Stimulated activated CD4-positive, alpha-beta T cell treated with anti-CD3 and anti-CD28 coated beads, Interleukin-4, amount 100 ng/mL, for 24 hours (primary cell): ENCODE measurements around the gene PPL.

Source experiments
- DNase-seq: peaks from one replicate; pipeline ENCODE4 v3.0.0-alpha.2; 2020

Gene PPL

DNA sequence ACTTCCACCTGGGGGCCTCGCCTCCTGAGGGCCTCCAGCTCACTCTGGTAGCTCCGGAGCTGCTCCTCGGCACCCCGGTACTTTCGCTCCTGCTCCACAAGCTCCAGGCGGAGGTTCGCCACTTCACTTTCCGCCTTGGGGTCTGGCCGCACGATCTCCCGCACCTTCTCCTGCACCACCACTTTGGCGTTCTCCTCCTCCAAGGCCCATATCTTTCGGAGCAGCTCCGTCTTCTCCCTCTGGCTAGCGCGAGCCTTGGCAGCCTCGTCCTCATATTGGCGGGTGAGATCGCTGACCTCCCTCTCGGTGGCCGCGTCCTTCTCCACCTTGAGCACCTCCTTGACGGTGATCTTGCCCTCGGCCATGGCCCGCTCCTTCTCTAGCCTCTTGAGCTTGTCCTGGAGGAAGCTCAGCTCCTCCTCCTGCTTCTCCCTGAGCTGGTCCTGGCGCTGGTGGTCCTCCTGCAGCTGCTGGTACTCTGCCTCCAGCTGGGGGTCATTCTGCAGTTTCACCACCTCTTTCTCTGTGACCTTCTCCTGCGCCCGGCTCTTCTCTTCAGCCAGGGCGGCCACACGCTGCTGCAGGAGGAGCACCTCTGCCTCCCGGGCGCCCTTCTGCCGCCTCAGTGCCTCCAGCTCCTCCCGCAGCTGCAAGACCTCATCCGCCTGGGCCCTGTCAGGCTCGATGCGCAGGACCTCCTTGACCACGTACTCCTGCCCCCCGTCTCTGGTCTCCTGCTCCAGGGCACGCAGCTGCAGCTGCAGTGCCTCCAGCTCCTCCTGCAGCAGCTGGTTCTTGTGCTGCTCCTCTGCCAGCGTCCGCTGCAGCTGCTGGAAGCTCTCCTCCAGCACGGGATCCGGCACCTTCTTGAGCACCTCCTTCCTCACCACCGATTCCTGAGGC, 51.7 kb downstream of the PPL start:
- DNase-seq, result no peak

DNA sequence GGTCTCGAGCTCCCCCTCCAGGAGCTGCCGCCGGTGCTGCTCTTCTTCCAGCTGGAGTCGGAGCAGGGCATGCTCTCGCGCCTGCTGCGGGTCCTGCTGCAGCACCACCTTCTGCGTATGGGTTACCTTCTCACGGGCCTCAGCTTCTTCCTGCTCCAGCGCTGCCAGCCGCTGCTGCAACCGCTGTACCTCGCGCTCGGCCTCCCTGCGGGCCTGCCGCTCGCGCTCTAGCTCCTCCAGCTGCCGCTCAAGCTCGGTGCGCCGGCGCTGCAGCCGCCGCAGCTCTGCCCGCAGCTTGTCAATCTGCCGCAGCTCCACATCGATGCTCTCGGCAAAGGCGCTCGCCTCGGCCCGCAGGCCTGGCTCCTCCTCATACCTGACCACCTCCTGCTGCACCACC, 52.7 kb downstream of the PPL start:
- no peak for DNase-seq

DNA sequence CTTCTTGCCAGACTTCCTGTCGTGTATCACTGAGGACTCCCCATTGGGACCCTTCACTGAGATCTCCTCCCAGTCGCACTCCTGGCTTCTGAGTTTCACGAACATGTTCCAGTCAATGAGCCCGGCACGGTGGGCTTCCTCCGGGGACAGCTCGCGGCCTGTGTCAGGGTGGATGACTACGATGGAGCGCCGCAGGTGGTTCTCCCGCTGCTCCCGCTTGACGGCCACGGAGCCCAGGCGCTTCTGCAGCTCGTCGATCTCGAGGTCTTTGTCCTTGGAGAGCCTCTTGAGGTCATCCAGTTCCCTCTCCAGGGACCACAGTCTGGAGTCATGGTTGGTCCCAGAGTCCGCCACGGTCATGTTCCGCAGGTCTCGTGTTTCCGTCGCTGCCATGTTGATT, 53.4 kb downstream of the PPL start:
- DNase-seq, result no peak

DNA sequence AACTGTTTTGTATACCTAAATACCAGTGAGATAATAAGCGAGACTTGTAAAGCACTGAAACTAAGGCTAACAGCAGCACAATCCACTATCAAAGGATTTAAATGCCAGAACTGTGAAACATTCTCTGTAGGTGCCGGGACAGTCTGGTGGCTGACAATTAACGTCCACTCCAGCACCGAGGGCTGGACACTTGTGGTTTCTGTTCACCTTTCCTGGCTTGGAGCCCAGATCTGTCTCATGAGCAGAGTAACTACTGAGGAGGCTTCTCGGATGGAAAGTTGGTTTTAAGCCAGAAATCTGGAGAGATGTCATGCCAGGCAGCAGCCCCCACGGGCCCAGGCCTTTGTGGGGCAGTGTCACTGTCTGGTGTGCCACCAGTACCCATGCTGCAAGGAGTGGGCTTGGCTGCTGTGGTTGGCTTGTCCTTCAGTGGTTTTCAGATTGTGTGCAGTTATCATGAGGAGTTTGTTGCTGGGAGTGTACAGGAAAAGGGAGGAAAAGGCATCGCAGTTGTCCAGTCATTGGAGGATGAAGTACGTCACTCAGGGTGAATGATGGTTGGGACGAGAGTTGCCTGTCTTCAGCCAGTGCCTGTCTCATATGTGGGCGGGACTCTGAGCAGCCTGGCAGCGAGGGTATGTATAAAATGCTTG, 54.2 kb downstream of the PPL start:
- no peak for DNase-seq

DNA sequence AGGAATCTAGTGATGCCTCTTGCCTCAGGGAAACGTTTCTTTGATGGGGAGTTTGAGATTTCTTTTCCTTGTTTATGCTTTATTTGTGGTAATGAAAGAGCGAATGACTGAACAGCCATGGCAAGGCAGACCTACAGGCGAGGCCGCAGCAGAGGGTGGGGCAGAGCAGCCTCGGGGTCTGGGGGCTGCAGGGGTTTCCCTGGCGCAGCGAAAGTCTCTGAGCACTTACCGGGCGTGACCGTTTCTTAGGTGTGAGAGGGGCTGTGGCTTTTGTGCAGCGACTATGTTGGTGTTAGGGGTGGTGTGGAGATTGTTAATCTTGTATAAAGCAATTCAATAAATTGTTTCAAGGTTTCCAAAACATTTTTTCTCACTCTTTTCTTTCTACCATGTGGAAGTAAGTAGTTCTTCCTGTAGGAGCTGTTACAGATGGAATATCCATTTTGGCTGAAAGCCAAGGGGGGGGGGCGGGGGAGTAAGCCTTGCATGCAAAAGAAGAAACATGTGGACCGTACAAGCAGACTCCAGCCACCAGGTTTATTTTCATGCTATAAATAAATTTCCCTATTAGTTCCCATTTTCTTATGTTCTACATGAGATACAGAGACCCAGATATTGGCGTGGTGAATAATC, 54.8 kb downstream of the PPL start:
- no peak for DNase-seq

DNA sequence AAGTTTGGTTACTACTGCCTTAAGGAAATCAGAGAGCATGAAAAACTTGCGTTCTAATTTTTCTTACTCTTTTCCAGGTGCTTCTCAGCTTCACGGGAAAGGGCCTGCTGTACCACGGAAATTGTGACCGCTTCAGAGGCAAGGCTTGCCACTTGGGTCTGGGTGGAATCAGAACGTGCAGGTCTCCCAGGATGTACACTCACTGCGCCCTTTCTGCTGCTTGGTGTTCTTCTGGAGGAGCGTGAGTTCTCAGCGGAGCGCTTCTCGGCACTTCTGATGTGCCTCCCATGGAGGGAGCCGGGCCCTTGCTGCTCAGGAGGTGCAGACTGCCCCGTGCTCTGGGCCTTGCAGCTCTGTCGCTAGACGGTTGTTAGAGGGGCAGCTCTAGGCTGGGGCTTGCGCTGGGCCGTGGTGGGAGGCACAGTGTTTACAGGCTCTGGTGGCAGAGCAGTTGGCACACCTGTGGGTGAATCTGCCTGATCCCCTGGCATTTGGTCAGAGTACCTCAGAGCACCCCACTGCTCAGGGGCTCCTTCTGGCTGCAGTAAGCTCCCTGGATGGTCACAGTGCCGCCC, 56.9 kb downstream of the PPL start:
- no peak for DNase-seq

DNA sequence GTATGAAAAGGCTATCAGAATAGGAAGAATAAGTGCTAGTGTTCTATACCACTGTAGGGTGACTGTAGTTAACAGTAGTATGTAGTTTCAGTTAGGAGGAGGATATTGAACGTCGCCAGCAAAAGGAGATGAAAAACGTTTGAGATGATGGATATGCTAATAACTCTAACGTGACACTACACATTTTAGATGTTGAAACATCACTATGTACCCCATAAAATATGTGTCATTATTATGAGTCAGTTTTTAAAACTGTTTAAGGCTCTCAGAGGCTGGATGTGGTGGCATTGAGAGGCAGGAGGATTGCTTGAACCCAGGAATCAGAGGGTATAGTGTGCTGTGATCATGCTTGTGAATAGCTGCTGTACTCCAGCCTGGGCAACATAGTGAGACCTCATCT, 57.9 kb downstream of the PPL start:
- DNase-seq, result no peak

DNA sequence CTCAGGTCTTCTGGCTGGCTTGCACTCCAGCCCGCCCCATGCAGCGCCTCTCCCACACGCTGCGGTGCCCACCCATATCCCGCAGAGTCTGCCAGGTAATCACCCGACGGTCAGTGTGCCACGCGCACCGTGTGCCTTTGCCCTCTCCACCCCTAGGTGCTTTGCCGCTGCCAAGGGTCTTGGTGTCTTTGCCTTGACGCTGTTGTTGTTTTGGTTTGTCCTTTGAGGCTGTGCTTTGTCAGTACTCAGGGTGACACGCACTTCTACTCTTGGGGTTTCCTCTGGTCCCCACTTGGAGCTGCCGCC, 59.6 kb downstream of the PPL start:
- DNase-seq, result no peak

DNA sequence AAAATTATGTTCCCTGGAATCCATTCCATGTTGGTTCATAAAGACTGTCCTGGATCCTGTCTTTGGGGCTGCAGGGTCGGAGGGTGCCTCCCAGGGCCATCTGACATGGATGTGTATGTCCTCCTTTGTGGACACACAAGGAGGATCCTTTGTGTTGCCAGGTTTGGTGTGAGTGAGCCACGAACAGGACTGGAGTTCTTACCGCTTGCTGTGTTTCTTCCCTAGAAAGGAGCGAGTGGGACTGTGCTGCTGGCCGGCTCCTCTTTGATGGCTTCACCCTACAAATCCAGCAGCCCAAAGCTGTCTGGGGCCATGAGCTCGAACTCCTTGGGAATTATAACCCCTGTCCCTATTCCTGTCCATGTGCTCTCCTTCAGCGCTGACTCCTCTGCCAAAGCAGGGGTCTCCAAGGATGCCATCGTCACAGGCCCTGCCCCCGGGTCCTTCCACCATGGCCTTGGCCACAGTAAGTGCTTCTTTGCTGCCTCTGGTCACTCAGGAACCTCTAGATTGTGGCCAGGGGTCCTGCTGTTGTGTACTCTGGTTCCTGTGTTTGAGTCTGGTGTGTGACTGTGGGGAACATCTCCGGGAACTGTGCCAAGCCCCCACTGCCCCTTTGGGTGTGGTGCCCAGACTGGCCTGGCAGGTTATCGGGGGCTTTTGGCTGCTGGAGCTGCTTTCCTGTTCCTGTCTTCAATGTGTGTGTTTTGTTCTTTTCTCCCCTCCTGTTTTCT, 60.1 kb downstream of the PPL start:
- no peak for DNase-seq

DNA sequence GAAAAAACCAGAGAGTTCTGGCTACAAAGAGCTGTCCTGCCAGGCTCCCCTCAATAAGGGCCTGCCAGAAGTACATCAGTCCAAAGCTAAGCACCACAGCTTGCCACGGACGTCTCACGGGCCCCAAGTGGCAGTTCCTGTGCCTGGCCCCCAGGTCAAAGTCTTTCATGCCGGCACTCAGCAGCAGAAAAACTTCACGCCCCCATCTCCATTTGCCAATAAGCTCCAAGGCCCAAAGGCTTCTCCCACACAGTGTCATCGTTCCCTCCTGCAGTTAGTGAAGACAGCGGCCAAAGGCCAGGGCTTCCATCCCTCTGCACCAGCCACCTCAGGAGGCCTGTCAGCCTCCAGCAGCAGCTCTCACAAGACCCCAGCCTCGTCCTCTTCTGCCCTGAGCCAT, 62.3 kb downstream of the PPL start:
- no peak for DNase-seq

DNA sequence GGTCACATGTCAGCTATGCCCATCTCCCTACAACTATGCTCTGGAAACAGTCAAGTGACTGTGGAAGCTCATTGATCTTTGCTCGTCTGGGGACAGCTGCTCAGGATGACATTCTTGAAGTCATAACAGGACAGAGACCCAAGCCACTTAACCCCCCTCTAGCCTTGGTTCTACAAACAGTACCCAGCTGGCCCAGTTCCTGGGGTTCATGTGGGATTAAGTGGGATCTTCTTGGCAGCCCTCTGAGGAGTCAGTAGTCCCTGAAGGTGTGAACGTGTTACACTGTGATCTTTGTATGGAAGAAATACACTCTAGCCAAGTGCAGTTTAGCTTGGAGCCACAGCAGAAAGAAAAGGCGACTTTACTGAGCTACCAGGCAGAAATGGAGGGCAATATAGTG, 63.9 kb downstream of the PPL start:
- no peak for DNase-seq

DNA sequence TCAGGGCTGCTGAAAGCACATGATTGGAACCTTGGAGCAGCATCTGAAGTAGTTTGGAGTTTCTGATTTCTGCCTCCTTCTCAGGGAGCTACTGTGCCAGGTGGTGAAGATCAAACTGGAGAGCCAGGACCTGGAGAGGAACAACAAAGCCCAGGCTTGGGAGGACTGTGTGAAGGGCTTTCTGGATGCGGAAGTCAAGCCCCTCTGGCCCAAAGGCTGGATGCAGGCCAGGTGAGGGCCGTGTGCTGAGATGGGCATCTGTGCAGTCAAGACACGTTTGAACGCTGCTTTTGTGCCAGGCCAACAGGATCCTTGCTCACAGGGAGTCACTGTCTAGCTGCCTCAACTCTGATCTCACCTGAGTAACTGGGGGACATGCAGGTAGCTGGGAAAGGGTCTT, 65.9 kb downstream of the PPL start:
- DNase-seq, result no peak

DNA sequence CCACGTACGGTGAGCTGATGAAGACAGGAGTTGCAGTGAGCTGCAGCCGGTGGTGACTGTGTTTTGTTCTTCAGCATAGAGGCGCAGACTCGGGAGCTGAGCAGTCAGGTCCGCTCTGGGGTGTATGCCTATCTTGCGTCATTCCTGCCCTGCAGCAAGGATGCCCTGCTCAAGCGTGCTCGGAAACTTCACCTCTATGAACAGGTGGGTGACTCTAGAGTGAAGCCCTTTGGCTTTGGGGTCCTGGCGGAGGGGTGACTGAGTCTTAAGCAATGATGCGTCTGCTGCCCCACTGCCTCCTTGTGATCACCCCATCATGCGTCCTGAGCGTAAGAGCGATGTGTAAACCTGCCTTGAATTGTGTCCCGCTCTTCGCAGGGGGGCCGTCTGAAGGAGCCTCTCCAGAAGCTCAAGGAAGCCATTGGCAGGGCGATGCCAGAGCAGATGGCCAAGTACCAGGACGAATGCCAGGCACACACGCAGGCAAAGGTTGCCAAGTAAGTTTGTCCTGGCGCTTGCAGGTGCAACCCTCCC, 66.7 kb downstream of the PPL start:
- no peak for DNase-seq

DNA sequence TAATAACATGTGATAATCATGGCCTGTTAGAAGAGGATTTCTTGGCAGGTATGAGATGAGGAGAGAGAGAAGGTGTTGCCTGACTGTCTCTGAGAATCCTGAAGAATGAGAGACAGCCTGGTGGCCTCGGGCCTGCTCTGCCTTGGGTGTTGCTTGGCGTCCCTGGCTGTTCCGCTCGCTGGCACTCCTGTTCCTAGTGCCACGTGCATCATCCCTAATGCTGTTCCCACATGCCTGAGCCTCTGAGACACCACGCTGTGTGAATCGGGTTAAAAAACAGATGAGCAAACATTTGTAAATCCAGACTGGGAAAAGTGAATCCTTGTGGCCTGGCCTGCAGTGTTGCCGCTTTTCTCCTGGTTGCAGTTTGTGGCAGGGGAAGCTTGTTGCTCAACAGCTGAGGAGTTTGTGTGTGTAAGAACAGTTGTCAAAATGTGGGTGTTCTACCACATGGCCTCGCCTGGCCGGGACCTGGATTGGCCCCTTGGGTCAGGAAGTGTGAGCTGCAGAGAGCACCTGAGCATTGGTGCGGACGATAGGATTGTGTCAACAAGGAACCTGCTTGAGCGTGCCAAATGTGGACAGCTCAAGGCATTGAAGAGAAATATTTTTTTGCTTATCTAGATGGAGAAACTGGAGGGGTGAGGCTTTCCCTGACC, 67.7 kb downstream of the PPL start:
- DNase-seq, result no peak

DNA sequence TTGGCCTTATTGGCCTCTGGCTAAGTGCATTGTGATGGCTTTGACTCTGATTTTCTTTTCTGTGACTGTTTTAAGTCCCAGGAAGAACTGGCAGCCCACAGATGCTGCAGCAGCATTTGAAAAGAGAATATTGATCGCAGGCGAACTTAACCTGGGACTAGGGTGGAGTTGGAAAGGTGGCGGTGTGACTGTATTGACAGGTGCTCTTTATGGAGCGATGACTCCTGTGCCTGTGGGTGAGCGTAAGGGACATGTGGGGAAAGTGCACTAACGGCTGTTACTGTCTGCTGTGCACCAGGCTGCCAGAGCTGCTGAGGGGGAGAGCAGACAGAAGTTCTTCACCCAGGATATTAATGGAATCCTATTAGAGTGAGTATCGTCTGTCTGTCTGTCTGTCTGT, 68.4 kb downstream of the PPL start:
- no peak for DNase-seq

DNA sequence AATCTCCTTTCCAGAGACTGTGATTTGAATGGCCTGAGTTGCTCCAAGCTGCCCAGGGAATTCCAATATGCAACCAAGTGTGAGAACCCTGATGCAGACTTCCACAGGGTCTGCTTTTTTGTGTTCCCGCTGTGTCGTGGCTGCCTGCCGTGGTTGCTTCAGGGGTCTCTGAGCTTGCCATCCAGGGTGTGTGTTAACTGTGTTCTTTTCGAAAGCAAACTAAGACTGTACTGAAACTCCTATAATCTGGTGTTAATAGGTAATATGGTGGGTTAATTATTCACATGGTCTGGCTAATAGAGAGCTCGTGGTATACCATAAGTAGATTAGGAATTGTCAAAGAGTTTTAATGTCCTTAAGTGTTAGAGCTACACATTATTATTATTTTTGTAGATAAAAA, 68.9 kb downstream of the PPL start:
- no peak for DNase-seq

DNA sequence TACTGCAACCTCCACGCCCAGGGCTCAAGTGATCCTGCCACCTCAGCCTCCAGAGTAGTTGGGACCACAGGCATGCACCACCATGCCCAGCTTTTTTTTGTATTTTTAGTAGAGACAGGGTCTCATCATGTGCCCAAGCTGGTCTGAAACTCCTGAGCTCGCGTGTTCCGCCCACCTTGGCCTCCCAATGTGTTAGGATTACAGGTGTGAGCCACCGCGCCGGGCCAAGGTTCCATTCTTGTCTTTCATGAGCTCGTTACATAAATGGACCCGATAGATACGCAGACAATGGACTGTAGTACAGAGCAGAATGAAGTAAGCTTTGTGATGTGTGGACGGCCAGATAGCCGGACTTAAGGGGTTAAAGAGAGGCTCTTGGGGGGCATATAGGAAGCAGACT, 70.4 kb downstream of the PPL start:
- no peak for DNase-seq

DNA sequence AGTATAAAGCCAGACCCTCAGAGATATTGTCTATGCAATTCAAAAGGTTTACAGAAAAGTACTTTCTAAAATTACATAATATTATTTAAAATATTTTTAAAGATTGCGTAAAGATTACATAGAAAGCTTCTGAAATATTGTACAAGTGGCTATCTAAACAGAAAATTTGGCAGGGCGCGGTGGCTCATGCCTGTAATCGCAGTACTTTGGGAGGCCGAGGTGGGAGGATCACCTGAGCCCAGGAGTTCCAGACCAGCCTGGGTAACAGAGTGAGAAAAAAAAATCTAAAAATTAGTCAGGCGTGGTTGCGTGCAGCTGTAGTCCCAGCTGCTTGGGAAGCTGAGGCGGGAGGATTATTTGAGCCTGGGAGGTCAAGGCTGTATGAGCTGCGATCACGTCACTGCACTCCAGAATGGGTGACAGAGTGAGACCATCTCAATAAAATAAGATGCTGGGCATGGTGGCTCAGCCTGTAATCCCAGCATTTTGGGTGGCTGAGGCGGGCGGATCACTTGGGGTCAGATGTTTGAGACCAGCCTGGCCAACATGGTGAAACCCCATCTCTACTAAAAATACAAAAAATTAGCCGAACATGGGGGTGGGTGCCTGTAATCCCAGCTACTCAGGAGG, 71.6 kb downstream of the PPL start:
- DNase-seq, result no peak

DNA sequence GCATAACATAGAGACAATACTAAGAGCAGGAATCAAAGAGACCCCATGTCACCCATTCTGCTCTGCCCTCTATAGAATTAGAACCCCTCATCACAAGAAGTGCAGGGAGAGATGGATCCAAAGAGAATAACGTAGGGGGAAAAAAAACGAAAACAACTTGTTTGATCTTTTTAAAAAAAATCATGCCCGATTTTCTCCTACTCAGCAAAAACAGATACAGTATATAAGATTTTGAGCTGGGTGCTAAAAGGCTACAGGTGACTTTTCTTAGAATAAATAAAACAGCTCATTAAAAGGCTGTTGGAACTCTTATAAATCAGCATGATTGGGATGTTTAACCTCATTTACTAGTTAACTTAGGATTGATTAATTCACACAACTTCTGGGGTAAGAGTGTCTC, 72.2 kb downstream of the PPL start:
- no peak for DNase-seq

DNA sequence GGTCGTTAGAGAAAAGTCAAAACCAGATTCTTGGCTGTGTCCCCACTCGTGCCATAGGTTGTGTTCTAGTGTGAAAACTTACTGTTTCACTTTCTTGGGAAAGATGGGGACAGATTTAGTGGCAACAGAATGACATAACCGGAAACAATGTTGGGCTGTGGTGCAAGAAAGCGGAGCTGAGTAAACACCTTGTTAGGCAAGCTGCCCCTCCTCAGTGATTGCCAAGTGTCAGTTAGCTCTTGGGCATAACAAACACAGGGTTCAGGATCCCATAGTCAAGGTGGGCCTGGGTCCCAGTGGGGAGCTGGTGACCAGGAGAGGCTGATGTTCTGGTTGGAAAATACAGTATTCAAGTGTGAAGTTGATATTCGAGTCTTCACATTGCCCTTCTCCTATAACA, 74.3 kb downstream of the PPL start:
- no peak for DNase-seq

DNA sequence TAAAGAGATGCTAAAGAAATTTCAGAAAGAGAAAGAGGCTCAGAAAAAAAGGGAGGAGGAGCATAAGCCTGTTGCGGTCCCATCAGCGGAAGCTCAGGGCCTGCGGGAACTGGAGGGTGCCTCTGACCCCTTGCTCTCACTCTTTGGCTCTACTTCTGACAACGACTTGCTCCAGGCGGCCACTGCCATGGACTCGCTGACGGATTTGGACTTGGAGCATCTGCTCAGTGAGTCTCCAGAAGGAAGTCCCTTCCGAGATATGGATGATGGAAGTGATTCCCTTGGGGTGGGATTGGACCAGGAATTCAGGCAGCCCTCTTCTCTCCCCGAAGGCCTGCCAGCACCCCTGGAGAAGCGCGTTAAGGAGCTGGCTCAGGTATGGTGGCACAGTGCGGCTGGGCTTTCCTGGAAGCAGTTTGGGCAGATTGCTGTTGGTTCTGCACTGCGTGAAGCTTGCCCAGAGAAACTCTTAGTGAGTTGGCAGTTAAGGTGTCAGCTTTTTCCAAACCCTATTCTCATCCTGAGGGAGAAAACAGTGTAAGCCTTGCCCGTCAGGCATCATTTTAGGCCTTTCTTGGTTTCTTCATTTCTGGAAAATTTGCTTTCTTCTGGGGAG, 76.1 kb downstream of the PPL start:
- DNase-seq, result no peak

DNA sequence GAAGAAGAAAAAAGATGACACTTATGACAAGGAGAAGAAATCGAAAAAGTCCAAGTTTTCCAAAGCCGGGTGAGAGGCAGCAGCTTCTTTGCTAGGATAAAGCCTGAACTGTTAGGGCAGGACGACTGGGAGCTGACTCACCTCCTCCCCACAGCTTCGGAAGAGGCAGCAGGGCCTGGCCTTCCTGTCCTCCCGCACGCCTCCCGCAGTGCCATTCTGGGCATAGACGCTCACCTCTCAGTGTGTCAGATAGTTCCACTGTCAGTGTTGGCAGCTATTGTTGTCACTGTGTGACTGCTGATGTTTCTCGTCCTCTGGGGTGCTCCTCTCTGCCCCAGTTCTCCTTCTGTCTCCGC, 77.1 kb downstream of the PPL start:
- no peak for DNase-seq
